Mucosa of rectum (tissue), 2 donors: Measurements from ENCODE around the gene RAB14.

Experiments
- H3K27ac ChIP-seq, 2 donors: one replicate each; pipeline ENCODE4 v1.7.0; 2013; ENCODE audit warnings: inconsistent platforms in 2 of 2, low read depth in 2 of 2, low read length in 2 of 2
- H3K27me3 ChIP-seq, 2 donors: one replicate each; pipeline ENCODE4 v1.7.0; 2013; ENCODE audit warnings: low read length in 2 of 2; ENCODE audit not compliant: control insufficient read depth in 2 of 2, insufficient read depth in 2 of 2
- H3K36me3 ChIP-seq, 2 donors: one replicate each; pipeline ENCODE4 v1.7.0; 2013; ENCODE audit warnings: low read length in 2 of 2; ENCODE audit not compliant: control insufficient read depth in 2 of 2, insufficient read depth in 2 of 2
- H3K4me1 ChIP-seq, 2 donors: one replicate each; pipeline ENCODE4 v1.7.0; 2013; ENCODE audit warnings: low read length in 2 of 2, mild to moderate bottlenecking in 1 of 2; ENCODE audit not compliant: control insufficient read depth in 2 of 2, insufficient read depth in 2 of 2
- H3K4me3 ChIP-seq, 2 donors: one replicate each; pipeline ENCODE4 v1.7.0; 2013; ENCODE audit warnings: low read length in 2 of 2
- H3K9ac ChIP-seq, 2 donors: one replicate each; pipeline ENCODE4 v1.7.0; 2013; ENCODE audit warnings: low read length in 2 of 2, low read depth in 1 of 2, mild to moderate bottlenecking in 1 of 2
- H3K9me3 ChIP-seq, 2 donors: one replicate each; pipeline ENCODE4 v1.7.0; 2013; ENCODE audit warnings: low read length in 2 of 2; ENCODE audit not compliant: control insufficient read depth in 2 of 2
- donor health status: healthy.
- donor health status: Normal muscosa, but diverticular disease.

Gene RAB14

DNA sequence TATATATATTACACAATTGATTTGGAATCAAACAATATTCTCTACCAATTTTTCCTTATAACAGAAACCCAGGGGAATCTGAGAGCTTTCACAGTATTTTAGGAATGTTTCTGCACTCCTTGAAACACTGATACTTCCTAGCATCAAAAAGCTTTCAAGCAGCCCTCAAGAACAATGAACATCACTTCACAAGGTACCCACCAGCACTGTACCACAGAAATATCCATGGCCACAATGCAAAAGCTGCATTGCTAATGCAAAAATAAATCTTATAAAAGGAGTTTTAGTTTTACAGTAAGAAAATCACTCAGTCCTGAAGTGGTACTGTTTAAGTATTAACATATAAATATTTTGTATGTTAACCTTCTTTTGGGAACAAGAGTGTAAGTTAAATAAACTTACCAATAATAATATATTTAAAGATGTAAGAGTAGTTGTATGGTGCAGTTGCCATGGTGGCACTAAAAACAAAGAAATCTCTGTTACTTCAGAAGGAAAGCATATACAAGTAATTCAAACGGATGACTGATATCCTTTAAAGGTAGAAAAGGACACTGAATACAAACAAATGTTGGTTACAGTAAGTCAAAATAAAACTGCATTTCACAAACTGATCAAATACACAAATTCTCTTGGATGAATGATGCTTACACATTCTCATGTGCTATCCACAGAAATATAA lies 8.6 kb downstream of the RAB14 start:
- Histone ChIP-seq H3K27me3 (no peaks in the 10 kb centered on the region), H3K36me3 (peaks cover 3 to 5% of the 10 kb centered on the region in 2 donors), H3K27ac (no peak overlapping the region), H3K4me1 (peaks cover 11 to 19% of the 10 kb centered on the region in 2 donors), H3K4me3 (no peak overlapping the region), H3K9ac (no peak overlapping the region), H3K9me3 (no peaks in the 10 kb centered on the region)

DNA sequence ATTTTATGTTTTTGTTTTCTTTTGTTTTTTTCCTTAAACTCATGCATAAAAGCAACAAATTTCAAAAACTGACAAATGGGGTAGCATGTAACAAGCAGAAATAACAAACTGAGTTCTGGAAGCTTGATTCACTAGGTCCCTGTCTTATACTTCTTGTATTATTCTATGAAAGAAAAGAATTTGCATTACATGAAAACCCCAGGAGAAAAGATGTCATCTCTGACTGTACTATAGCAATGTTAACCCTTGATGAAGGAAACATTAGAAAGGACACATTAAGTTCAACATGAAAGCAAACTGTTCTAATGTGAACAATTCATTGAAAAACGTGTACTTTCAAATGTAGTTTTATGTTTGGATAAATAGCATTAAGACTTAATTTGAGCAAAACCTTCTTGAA lies 9.2 kb downstream of the RAB14 start:
- H3K9ac ChIP-seq = no peak overlapping the region
- H3K36me3 ChIP-seq = peaks cover 3 to 5% of the 10 kb centered on the region in 2 donors
- H3K27me3 ChIP-seq = no peaks in the 10 kb centered on the region
- no peaks in the 10 kb centered on the region for H3K9me3 ChIP-seq
- H3K4me1 ChIP-seq = peaks cover 10 to 14% of the 10 kb centered on the region in 2 donors
- no peak overlapping the region for H3K4me3 ChIP-seq
- no peak overlapping the region for H3K27ac ChIP-seq

DNA sequence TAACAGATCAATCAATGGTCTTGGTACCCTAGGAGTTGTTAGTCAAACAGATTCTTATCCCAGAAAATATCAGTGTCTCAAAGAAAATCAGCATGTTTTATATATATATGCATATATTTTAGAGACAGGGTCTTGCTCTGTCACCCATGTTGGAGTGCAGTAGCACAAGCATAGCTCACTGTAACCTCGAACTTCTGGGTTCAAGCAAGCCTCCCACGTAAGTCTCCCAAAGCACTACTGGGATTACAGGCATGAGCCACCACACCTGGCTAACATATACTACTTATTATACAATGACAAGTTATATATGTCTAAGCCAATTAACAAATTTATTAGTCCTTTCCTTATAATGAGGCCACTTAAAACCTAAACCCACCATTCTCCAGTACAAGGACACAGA lies 10.4 kb downstream of the RAB14 start:
- Histone ChIP-seq H3K27ac (no peak overlapping the region), H3K36me3 (peaks cover 3 to 10% of the 10 kb centered on the region in 2 donors), H3K4me1 (peaks cover 2 to 5% of the 10 kb centered on the region in 2 donors), H3K9me3 (no peaks in the 10 kb centered on the region), H3K4me3 (no peak overlapping the region), H3K9ac (no peak overlapping the region), H3K27me3 (no peaks in the 10 kb centered on the region)

DNA sequence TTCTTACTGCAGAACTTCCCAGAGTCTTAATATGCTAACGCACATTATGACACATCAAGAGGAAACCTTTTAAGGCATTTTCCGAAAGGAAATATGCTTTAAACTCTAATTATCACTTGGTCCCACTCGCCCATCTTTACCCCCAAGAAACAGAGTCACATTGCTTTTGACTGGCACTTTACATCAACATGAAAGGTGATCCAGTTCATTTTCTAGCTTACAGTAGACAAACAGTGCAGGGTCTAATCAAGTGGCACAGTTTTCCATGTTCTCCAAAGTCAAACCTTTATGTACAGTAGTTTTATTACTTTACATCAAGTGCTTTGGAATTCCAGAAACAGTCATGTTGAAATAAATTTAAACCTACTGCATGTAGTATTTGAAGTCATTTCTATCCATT lies 12.0 kb downstream of the RAB14 start:
- Histone ChIP-seq H3K4me1 (peaks cover 0 to 3% of the 10 kb centered on the region in 2 donors), H3K27me3 (no peaks in the 10 kb centered on the region), H3K4me3 (no peak overlapping the region), H3K36me3 (peaks cover 12 to 20% of the 10 kb centered on the region in 2 donors), H3K27ac (no peak overlapping the region), H3K9me3 (no peaks in the 10 kb centered on the region), H3K9ac (no peak overlapping the region)

DNA sequence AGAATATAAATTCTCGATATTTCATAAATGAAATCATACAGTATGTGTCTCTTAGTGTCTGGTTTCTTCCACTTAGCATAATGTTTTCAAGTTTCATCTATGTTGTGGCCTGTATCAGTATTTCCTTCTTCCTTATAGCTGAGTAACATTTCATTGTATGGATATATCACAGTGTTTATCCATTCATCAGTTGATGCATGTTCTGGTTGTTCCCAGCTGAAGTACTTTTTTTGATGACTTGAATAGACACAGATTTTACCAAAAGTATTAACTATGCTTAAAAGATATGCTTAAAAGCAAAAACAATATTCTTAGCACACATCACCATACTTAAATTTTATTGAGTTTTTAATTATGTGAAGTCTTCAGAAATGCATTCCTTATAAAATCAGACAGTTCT lies 12.7 kb downstream of the RAB14 start:
- H3K9ac ChIP-seq = no peak overlapping the region
- H3K4me1 ChIP-seq = peaks cover 0 to 2% of the 10 kb centered on the region in 2 donors
- peaks cover 12 to 20% of the 10 kb centered on the region in 2 donors for H3K36me3 ChIP-seq
- H3K9me3 ChIP-seq = no peaks in the 10 kb centered on the region
- H3K4me3 ChIP-seq = no peak overlapping the region
- no peak overlapping the region for H3K27ac ChIP-seq
- H3K27me3 ChIP-seq = no peaks in the 10 kb centered on the region

DNA sequence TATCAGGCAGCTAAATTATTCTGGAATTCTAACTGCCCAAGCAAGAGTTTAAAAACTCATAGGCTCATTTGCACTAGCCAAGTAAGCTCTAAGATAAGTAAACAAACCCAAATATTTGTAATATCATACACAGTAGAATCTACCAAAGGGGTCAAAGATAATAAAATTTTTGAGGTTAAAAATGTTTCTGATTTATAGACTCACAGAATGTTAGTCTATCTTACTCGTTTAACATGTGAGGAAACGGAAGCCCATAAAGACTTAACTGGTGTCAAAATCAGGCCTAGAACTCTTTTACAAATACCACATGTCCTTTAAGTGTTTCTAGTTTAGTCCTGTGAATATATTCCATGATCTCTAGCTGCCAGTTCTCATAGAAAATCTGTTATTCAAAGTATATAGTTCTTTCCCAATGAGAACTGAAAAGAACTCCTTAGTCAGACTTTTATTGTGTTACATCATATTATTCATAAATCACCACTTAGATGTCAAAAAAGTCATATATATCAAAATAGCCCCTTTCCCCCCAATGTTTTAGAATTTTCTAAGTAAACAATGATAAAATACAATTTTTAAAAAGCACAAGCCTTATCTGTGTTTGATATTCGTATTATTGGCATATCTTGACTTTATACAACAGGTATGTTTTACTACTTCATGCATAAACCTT lies 13.9 kb downstream of the RAB14 start:
- Histone ChIP-seq H3K36me3 (peaks cover 12 to 20% of the 10 kb centered on the region in 2 donors), H3K27ac (no peak overlapping the region), H3K9ac (no peak overlapping the region), H3K9me3 (no peaks in the 10 kb centered on the region), H3K27me3 (no peaks in the 10 kb centered on the region), H3K4me1 (no peaks in the 10 kb centered on the region), H3K4me3 (no peak overlapping the region)

DNA sequence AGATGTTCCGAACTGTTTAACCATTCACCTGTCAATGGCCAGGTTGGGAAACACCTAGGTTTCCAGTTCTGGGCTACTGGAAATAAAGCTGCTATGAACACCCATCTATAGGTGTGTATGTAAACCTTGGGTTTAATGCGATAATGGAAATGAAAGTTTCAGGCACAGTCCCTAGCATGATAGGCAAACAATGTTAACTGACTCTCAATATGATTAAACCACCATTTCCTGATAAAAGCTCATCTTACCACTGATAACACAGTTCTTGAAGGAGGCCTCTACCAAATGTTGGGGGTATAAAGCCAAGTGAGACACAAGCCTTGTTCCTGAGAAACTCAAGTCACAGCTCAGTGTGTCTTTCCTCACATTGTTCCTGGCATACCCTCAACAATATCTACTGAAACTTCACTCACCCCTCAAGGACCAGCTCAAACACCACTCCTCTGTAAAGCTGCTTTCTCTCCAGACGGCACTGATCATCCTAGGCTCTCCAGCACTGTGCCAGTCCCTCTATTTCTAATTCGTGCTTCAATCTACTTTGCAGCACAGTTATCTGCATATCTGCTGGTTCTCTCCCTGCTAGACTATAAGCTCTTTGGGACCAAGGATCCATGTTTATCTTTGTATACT lies 15.8 kb downstream of the RAB14 start:
- H3K27ac ChIP-seq = no peak overlapping the region
- H3K9ac ChIP-seq = no peak overlapping the region
- H3K36me3 ChIP-seq = peaks cover 23 to 31% of the 10 kb centered on the region in 2 donors
- H3K9me3 ChIP-seq = no peaks in the 10 kb centered on the region
- no peaks in the 10 kb centered on the region for H3K4me1 ChIP-seq
- no peak overlapping the region for H3K4me3 ChIP-seq
- H3K27me3 ChIP-seq = no peaks in the 10 kb centered on the region

DNA sequence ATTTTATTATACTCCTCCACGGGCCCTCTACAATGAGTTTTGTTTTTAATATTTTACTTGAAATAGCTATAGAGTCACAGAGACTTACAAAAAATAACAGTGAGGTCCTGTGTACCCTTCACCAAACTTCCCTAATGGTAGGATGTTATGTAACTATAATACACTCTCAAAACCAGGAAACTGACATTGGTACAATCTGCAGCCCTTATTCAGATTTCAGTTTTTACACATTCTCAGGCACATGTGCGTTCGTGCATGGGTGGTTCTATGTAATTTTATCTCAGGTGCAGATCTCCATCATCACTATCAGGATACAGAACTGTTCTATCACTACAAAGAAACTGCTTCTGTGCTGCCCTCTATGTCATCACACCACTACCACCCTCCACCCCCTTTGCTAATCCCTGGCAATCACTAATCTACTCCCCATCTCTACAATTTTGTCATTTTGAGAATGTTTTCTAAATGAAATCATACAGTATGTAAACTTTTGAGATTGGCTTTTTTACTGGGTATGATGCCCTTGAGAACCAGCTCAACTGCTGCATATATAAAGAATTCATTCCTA lies 16.4 kb downstream of the RAB14 start:
- no peak overlapping the region for H3K9ac ChIP-seq
- H3K4me1 ChIP-seq = no peaks in the 10 kb centered on the region
- H3K27me3 ChIP-seq = no peaks in the 10 kb centered on the region
- peaks cover 29 to 35% of the 10 kb centered on the region in 2 donors for H3K36me3 ChIP-seq
- no peak overlapping the region for H3K4me3 ChIP-seq
- no peak overlapping the region for H3K27ac ChIP-seq
- no peaks in the 10 kb centered on the region for H3K9me3 ChIP-seq

DNA sequence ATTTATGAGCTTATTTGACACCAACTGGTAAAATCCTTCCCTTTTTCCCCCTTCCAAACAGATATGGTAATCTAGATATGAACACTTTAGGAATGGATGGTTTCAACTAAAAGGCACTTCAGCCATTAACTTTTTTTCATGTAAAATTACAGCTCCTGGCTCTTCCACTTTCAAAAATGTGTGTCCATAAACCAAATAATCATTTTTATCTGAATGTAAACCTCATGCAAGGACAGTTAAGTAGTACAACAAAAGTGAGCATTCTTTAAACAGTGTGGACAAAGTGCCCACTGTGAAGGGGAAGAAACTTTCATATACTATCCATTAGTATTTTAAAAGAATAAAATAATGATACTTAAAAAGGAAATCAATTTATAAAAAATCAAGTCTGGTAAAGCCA lies 17.2 kb downstream of the RAB14 start:
- Histone ChIP-seq H3K36me3 (peaks cover 31 to 38% of the 10 kb centered on the region in 2 donors), H3K9me3 (no peaks in the 10 kb centered on the region), H3K27ac (no peak overlapping the region), H3K4me3 (no peak overlapping the region), H3K9ac (no peak overlapping the region), H3K4me1 (no peaks in the 10 kb centered on the region), H3K27me3 (no peaks in the 10 kb centered on the region)
